HG03039 (cell line): ENCODE data around the gene KCNQ2.

Experiments used
- ATAC-seq: cut with Tn5 transposase; IDR thresholded peaks from one replicate; pipeline ENCODE4 v1.9.1; 2021; ENCODE audit warnings: mild to moderate bottlenecking, moderate library complexity; ENCODE audit not compliant: unreplicated experiment

KCNQ2 gene

DNA sequence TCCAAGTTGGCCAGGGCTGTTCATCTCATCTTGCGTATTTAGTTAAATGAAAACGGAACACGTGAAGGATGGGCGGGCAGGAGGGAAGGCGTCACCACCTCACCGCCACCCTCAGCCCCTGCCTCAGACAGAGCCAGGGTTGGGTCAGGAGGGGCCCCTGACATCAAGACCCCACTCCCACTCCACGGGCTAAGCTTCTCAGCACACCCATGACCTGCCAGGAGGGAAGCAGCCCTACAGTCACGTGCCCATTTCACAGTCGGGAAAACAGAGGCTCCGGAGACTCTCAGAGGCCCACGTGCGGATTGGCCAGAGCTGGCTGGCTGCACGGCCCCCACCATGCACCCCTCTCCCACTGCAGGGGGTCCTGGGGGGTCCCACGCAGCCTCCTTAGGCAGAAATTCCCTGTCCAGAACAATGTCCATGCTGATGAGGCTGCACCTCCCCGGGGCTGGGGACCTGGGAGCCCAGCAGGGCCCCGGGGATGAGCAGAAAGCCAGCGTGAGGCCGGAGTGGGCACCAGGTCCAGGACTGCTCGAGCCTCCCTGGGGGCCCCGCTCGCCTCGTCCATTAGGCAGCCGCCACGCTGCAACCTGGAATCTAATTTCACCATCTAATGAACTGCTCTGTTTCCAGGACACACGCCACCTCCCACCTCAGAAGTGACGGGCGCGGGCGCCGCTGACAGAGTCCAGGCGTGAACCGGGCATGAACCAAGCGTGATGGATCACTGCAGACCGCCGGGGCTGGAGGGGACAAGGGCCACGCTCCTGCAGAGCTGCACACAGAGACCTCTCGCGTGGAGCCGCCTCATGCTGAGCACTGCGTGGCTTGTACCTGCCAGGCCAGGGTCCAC is 15.8 kb downstream of the KCNQ2 start:
- no peak for ATAC-seq

DNA sequence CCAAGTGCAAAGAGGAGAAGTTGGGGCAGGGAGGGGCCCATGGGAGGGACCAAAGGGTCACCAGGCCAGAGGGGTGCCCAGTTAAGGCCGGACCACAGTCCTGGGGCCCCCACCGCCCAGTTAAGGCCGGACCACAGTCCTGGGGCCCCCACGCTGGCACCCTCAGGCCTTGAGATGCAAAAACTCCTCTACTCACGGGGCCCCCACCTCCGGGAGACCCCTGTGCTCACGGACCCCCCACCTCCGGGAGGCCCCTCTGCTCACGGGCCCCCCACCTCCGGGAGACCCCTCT is 16.9 kb downstream of the KCNQ2 start:
- no peak for ATAC-seq

DNA sequence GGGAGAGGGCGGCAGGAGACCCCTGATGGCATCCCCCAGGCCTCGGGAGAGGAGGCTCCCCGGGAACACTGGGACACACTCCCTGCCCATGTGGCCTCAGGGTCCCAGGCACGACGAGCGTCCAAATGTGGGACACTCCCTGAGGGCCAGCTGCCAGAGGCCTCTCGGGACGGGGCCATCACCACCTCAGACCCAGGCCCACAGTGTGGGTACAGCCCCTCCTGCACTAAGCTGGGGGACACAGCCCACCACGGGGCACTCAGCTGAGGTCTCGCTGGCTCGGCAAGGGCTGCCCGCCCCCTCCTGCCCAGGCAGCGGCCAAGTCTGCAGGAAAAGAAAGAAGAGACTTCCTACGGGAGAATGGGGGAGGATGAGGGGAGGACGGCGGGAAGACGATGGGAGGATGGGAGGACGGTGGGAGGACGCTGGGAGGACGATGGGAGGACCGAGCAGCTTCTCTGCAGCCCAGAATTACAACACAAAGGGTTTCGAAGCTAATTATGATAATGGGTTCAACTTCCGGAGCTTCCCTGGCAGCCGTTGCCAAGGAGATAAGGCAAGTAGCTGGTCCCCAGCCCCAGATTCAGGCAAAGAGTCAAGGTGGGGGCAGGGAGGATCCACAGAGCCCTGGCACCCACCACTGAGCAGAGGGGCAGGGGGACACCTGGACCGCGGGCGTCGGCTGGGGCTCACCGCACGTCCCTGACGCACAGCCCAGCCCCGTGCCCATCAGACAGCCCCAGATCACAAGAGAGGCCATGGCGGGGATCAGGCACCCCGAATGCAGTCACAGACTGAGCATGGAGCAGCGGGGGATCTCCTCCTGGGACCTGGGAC is 17.5 kb downstream of the KCNQ2 start:
- ATAC-seq = no peak

DNA sequence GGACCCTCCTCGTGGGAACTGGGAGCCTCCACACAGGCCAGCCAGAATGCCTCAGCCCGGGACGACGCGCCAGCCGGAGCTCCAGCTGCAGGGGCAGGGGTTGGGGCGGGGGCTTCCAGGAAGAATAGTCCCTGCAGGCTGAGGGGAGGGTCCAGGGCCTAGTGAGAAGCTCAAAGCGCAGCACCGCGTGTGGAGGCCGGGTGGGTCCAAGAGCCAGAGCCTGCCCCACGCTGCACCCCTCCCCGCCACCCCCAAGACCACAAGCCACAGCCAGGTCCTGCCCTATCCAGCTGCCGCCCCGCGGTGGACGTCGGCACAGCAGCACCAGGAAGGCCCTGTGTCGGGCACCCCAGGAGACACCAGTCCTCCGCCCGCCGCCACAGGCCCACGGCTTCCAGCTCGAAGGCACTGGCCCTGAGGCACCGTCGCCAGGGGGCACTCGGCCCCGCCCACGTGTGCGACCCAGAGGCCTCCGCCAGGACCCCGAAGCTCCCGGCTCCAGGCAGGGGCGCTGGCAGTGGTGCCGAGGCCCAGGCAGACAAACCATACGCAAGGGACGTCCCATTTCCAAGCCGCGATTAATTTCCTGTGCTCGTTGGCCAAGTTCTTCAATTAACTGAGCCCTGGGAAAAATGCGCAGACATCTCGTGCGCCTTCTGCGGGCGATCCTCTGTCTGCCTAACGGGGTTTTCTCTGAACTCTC is 19.5 kb downstream of the KCNQ2 start:
- no peak for ATAC-seq

DNA sequence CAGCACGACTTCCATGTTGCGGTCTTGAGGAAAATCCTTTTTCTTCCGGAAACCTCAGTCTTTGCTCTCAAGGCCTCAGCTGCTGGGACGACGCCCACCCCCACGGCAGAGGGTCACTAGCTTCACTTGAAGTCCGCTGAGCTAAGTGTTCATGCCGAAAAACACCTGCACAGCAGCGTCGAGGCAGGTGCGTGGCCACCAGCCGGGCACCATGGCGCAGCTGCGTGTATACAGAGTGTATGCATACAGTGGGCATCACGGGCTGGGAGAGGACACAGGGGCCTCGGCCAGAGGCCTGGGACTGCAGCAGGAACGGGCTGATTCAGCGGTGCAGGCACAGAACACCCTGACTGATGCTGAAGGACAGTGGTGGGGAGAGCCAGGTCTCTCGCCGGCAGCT is 20.1 kb downstream of the KCNQ2 start:
- no peak for ATAC-seq

DNA sequence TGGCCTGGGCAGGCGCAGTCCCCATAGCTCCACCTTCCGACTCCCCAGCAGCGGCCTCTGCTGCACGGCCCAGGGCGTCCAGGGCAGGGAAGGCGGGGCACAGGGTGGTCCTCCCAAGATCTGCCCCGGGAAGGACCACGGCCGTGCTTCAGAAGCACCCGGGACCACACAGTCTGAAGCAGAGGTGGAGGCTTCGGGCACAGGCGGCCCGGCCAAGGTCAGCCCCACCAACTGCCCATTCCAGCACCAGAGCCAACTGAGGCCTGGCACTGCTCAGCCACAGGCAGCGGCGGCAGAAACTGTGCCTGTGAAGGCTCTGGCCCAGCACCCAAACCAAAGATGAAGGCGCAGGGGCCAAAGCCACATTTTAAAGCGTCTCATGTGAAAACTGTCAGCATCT is 20.6 kb downstream of the KCNQ2 start:
- no peak for ATAC-seq

DNA sequence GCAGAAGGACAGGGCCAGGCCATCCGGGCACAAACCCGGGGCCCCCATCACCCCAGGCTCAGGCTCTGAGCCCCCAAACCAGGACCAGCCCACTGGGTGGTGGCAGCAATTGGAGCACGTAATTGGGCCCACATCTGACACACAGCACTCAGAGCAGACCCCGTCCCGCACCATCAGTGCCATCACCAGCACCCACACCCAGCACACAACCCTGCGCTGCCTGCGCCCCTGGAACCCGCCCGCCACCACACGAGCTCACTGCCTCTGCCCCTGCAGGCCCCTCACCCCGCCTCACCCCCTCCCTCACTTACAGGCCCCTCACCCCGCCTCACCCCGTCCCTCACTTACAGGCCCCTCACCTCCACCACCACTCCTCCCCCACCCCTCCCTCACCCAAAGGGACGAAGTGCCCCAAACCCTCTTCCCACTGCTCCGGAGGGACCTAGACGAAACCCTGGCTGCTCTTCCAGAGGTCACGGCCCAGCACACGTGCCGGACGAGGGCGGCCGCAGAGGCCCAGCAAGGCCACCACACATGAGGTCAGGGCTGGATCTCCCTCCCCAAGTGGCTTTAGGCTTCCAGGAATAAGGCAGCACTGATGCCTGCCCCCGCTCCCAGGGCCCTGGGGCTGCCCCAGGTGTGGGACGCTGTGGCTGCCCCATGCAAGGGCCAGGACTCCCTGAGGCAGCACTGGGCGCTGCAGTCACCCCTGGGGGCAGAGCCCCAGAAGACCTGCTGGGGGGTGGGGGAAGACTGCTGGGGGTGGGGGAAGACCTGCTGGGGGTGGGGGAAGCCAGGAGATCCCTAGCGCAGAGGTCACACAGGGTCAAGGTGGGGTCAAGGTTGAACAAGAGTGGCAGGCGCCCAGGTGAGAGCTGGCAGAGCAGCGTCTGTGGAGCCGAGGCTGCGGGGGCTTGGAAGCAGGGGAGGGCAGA is 22.4 kb downstream of the KCNQ2 start:
- no peak for ATAC-seq

DNA sequence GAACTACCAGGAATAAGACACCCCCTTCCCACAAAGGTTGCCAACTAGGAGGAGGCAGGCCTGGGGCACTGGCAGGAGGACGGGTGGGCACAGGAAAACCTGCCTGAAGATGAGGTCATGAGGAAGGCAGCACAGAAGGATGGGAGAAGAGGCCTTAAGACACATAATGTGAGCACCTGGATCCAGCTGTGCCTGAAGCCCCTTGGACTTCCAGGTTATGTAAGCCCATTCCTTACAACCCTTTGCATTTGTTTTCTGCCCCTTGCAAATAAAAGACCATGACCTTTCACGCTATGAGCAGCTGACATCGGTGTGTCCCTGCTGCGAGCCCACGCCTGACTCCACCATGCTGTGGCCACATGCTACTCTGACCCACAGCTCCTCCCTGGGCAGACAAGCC is 23.4 kb downstream of the KCNQ2 start:
- ATAC-seq = no peak

DNA sequence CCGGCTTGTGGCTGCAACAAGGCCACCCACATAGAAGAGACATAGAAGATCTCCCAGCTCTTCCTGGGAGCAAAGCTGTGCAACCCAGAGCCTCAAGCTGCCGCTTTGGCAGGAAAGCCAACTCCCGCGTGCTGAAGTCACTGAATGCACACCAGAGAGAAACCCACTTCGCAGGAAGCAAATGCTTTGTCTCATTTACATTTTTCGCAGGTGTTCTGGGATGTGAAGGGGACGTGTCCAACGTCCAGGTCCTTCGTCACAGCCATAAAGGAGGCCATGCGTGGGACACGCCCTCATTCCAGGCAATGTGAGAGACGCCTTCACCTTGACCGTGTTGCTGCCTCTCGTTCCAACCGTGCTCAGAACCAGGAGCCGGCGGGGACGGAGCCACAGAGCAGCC is 24.4 kb downstream of the KCNQ2 start:
- no peak for ATAC-seq

DNA sequence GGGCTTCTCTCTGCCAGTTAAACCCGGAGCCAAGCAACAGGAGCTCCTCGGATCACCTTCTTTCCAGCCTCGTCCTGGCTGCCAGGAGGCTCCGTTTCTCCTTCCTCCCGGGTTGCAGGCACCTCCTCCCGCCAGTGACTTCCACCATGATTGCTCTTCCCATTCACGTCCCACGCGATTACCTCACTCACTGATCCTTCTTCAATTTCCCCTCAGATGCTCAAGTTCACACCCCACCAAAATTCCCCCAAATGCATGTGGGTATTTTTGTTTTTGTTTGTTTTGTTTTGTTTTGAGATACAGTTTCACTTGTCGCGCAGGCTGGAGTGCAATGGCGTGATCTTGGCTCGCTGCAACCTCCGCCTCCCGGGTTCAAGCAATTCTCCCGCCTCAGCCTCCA is 25.1 kb downstream of the KCNQ2 start:
- no peak for ATAC-seq

DNA sequence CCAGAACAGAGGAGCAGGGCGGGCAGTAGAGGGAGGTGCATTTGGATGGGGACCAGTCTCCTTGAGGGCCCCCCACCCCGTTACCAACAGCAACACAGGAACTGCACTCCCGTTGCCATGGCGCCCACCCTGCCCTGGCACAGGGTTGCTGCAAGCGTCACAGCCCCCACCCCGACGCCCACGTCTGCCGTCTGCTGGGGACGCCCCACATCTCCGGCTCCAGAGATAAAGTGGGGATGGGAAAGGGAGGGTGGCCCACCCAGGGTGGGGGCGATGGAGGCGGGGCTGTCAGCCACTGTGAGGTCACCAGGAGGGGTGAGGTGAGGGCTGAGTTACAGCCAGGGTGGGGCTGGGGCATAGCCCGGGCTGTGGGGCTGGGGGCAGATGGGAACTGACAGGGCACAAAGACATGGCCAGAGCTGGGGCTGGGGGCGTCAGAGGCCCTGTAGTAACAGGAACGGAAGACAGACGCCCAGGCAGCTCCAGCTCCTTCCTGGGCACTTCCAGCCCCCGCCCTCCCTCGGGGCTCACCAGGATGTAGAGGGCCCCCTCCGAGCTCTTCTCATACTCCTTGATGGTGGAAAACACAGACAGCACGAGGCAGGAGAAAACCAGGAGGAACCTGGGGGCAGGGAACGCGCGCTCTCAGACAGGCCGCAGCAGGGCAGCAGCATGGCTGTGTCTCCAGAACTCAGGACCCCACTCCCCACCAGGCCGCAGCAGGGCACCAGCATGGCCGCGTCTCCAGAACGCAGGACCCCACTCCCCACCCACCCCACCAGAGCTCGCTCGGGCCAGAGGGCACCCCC is 26.0 kb downstream of the KCNQ2 start:
- ATAC-seq = no peak

DNA sequence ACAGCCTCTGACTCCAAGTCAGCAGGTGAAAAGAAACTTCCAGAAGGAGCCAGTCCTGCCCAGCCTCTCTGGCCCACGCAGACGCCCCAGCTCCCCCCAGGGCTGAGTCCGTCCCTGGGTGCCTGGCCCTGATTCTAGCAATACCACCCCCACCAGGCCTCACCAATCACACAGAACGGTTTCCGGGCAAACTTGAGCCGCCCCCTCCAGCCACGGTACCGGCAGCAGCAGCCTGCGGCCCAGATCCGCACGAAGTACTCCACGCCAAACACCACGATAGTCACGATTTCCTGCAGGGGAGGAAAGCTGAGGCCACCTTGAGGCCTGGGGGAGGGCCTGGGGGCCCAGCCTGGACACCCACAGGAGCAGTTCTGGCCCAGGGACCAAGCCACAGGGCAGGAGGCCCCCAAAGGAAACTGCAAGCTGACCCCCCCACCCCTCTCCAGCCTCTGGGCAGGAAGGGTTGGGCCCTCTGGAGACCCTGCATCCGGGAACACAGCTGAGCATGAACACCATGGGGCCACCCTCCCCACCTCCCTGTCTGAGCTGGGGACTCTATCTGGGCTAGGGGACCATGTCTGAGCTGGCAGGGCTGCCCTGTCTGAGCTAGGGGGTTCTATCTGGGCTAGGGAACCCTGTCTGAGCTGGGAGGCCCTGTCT is 27.2 kb downstream of the KCNQ2 start:
- ATAC-seq = no peak

DNA sequence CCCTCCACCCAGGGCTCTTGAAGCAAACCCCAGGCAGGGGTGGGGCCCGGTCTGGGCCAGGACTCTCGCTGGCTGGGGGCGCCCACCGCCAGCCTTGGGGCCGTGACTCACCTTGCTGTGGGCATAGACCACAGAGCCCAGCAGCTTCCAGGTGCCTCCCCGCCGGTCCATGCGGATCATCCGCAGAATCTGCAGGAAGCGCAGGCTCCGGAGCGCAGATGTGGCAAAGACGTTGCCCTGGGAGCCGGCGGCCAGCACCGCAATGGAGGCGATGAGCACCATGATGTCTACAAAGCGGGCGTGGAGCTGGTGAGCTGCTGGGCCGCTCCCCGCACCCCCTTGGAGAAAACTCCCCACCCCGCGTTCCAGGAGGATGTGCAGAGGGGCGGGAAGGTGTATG is 27.9 kb downstream of the KCNQ2 start:
- ATAC-seq = no peak

DNA sequence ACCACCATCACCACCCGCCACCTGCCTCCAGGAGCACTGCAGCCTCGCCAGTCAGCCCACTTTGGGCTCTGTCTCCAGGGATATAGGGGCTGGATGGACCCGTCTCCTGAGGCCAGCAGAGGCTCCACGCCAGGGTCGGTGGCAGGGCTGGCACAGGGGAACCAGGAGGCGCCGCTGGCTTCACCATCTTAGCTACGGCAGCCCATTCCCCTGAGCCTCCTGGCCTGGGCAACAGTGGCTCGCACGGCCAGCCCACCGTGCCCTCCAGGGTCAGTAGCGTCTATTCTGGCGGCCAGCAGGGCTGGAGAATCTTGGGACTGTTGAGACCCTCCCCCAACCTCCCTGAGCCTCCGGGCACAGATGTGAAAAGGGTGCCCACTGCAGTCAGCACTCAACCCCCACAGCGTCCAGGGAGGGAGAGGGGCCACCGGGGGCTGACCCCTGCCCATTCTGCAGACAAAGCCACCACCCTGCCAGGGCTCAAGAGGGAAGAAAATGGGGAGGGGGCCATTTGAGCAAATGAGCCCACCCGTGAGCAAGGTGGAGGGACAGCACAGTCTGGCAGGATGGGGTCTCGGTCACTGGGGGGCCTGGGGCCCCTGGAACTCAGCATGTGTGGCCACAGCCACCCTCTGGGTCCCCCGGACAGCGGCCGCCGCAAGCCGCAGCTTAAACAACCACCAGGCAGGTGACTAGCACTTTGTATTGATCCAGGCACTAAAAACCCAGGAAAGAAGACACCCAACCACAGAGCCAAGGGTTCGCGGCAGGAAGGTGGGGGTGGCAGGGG is 28.7 kb downstream of the KCNQ2 start:
- no peak for ATAC-seq

DNA sequence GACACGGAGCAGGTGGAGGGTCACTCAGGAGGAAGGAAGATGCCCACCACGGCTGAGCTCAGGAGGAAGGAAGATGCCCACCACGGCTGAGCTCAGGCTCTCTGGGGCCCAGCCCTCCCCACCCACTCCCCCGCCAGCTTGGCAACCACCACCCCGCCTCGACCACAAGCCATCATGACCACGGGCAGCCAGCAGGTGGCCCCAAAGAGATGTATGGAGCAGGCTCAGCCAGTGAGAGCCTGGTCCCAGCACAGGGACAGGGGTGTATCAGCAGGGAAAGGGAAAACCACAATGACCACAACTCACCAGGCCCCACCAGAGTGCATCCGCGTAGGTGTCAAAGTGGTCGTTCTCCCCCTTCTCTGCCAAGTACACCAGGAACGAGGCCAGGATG is 30.4 kb downstream of the KCNQ2 start:
- no peak for ATAC-seq

DNA sequence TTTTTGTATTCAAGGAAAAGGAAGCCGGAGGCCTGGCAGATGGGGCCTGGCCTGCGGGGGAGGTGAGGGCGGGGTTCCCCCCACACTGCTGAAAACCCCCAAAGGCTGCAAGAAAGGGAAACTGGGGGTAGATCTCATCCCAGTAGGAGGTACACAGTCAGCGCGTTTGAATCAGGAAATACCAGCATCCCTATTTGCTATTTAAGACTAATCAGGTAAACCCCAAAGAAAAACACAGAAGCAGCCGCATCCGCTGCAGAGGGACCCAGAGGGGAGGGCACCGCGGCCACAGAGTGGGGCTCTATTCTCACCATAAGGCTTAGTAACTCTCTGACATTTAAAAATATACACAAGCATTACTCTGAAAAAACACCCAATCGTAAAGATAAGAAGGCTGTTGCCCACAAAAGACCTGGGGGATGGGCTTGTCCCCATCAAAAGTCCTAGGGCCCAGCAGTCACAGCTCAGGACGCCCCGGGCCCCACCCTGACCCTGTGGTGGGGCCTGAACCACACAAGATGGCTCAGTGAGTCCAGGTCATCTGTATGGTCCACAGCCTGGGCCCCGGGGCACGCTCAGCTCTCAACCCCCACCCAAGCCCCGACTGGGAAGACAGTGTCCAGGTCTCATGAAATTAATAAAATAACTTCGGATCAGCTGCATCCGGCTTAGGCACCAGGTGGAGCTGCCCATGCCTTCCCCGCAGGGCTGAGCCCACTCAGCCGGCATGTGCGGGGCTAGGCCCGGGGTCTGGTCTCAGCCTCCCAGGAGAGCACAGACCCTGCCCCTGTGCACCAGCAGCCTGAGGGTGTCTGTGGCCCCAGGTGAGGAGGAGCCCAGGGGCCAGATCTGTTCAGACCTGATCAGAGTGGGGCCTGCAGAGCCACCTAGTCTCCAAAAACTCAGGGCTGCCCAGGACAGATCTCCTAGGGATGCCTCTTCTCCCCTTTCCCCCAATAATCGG is 31.0 kb downstream of the KCNQ2 start:
- no peak for ATAC-seq

DNA sequence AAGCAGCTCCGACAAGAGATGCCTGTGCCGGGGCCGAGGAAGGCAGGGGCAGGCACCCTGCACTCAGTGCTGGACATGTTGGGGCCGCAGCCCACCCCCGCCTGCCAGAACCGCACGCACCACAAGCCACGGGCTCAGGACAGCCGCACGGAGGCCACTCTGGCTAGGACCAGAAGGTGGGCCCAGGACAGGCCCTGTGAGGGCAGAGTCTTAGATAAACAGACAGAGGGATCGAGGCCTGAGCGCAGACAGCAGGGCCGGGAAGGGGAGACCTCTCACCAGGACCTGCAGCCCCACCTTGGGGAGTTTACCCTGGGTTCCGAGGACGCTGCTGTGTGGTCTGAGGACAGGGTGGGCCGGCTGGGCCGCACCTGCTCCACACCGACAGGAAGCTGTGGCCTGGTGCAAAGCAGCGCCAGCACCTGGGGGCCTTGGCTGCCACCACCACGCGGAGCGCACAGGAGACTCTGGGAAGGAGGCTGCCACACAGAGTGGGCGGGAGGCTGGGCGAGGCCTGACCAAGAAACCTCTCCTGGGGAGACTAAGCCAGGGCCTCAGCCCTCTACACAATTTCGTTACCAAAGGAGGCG is 32.0 kb downstream of the KCNQ2 start:
- ATAC-seq = no peak
